ENCODE measurements around the gene NUP88. TPM values are rescaled to one million over a fixed set of nuclear protein-coding genes. Genes with fewer than 3 reads are reported as not detected.

Gene NUP88
- total RNA-seq = 74.1 and 86.3 TPM in 2 replicates

GRCh38 chr17:5419356-5419958 is at the start of gene NUP88:
Gene NUP88, minus strand, starts transcription at chr17:5419662. Its CDS starts 12 bp downstream, at chr17:5419650.

DNA sequence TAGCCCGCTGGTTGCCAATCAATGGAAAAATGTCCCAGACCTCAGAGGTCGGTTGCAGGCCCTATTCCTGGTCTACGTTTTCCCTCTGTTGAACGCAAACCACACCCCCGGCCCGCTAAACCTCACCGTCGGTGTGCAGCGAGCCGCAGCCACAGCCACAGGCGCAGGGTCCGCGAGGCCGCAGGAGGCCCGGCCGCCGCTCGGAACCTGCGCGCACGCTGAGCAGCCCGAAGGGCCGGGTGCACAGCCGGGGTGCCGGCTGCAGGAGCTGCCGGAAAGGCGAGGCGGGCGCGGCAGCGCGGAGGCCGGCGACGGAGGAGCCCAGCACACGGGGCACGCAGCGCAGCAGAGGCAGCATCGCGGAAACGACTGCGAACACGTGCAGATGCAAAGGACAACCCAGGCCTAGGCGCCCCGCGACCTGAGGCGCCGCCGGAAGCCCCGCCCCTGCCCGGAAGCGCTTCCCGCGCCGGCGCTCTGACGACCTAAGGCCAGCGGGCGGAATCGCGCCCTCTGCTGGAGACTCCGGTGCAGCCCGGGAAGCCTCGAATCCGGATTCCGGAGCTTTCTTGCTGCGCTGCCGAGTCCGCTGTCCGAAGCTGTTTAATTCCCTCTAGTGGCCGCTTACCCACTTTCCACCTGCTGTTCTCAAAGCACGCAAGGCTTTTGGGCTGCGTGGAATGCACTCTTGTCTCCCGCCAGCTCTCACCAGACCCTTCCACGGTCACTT is 19.4 kb upstream of the NUP88 start, which contains the start of gene C1QBP:
C1QBP (minus strand) TSS at position 440 of the 730 bp plus-strand sequence; CDS start at position 358, 82 bp downstream.

GRCh38 chr17:5419959-5420653 is 644 bp upstream of the NUP88 start, which contains the start of gene RPAIN:
Gene RPAIN, plus strand, starts transcription at chr17:5420182. Its CDS starts 29 bp downstream, at chr17:5420211.

Other genes with a start within 250 kb of the NUP88 start
- gene ZNF594, start 227.8 kb downstream of the NUP88 start, total RNA-seq = 0.29 and 1.6 TPM in 2 replicates
- not detected in 2 replicates for gene SCIMP, start 184.8 kb downstream of the NUP88 start, total RNA-seq
- 31.2 and 31.4 TPM in 2 replicates for gene RABEP1, start 137.4 kb downstream of the NUP88 start, total RNA-seq
- gene RPAIN, start 520 bp upstream of the NUP88 start, total RNA-seq = 21.6 and 35.3 TPM in 2 replicates
- gene C1QBP, start 19.5 kb upstream of the NUP88 start, total RNA-seq = 289 and 326 TPM in 2 replicates
- 3.2 and 6.0 TPM in 2 replicates for gene DHX33, start 49.3 kb upstream of the NUP88 start, total RNA-seq
- 28.9 and 36.0 TPM in 2 replicates for gene DERL2, start 66.5 kb upstream of the NUP88 start, total RNA-seq
- gene MIS12, start 66.9 kb upstream of the NUP88 start, total RNA-seq = 7.8 and 8.7 TPM in 2 replicates
- 27.5 and 28.5 TPM in 2 replicates for gene NLRP1, start 164.8 kb upstream of the NUP88 start, total RNA-seq